GM12878 (cell line): ENCODE data around the gene BRI3BP. TPM values are rescaled to one million over a fixed set of nuclear protein-coding genes. Genes with fewer than 3 reads are reported as not detected.

Source experiments
- ATAC-seq: fragments of 200-7000 bp; cut with Tn5 transposase; 3 replicates; pipeline ENCODE4 v1.9.1; 2020; ENCODE audit warnings: mild to moderate bottlenecking, moderate library complexity
- BruUV-seq: library from RNA; stranded (reverse); fragments of 400-500 nt; replicated peaks from 2 replicates; lab custom pipeline; 2021; lab: Mats Ljungman, UMichigan
- CTCF ChIA-PET: fragments of 300-600 bp; sonication (Branson Sonifier 250); formaldehyde crosslinking; extraction: SDS; loops from one replicate; lab custom pipeline; 2021; ENCODE audit warnings: inconsistent platforms; lab: Yijun Ruan, JAX
- POLR2A ChIA-PET: fragments of 350-600 bp; formaldehyde crosslinking; extraction: SDS; loops from one replicate; lab custom pipeline; 2021; ENCODE audit warnings: inconsistent platforms; lab: Charles Lee
- RAD21 ChIA-PET: fragments of 300-600 bp; sonication (Branson Sonifier 250); formaldehyde crosslinking; loops from one replicate; lab custom pipeline; 2023; ENCODE audit warnings: antibody characterized with exemption; ENCODE audit not compliant: unreplicated experiment; lab: Charles Lee
- SMC1A ChIA-PET: fragments of 300-600 bp; sonication (Branson Sonifier 250); formaldehyde crosslinking; loops from one replicate; lab custom pipeline; 2023; ENCODE audit not compliant: unreplicated experiment, uncharacterized antibody; lab: Charles Lee
- DNase-seq: peaks from one replicate; pipeline ENCODE4 v3.0.0-alpha.2; 2011; ENCODE audit warnings: low read depth, low spot score
- FAIRE-seq: peaks from 3 replicates; lab custom pipeline; 2011; peaks lifted over from hg19 to GRCh38; lab: Jason Lieb, UNC
- H2AFZ ChIP-seq: 2 replicates; pipeline ENCODE4 v1.6.0; 2011; ENCODE audit warnings: low read depth, low read length, control low read depth; ENCODE audit not compliant: control insufficient read depth
- H3K27ac ChIP-seq: 2 replicates; pipeline ENCODE4 v1.5.1; 2011; ENCODE audit warnings: control low read depth; ENCODE audit not compliant: control insufficient read depth, insufficient read depth
- H3K27me3 ChIP-seq, 2 experiments: replicated peaks in 1 of 2; 2 replicates each; pipeline versions ENCODE4 v1.6.0 to v1.6.1; 2011; ENCODE audit warnings: low read length in 1 of 2; ENCODE audit not compliant: control insufficient read depth in 2 of 2, insufficient read depth in 2 of 2
- H3K36me3 ChIP-seq, 2 experiments: 2 replicates each; pipeline ENCODE4 v1.5.1; 2011; ENCODE audit warnings: low read length in 1 of 2; ENCODE audit not compliant: control insufficient read depth in 2 of 2, insufficient read depth in 2 of 2
- H3K4me1 ChIP-seq: 2 replicates; pipeline ENCODE4 v1.6.1; 2011; ENCODE audit warnings: mild to moderate bottlenecking, low read length, moderate library complexity, mixed read lengths; ENCODE audit not compliant: control insufficient read depth, insufficient read depth
- H3K4me2 ChIP-seq: 2 replicates; pipeline ENCODE4 v1.6.0; 2011; ENCODE audit warnings: control low read depth; ENCODE audit not compliant: control insufficient read depth, insufficient read depth
- H3K4me3 ChIP-seq: fragments of 200-600 bp; sonication (generic); 2 replicates; pipeline ENCODE4 v1.5.1; 2016
- H3K79me2 ChIP-seq: 2 replicates; pipeline ENCODE4 v1.6.0; 2011; ENCODE audit warnings: low read length; ENCODE audit not compliant: control insufficient read depth, insufficient read depth
- H3K9ac ChIP-seq: 2 replicates; pipeline ENCODE4 v1.8.0; 2011; ENCODE audit warnings: low read length, control low read depth, mixed read lengths; ENCODE audit not compliant: control insufficient read depth, insufficient read depth
- H3K9me3 ChIP-seq: replicated peaks from 3 replicates; pipeline ENCODE4 v1.5.1; 2011; ENCODE audit warnings: mild to moderate bottlenecking, low read length; ENCODE audit not compliant: control insufficient read depth, insufficient read depth
- H4K20me1 ChIP-seq: 2 replicates; pipeline ENCODE4 v1.6.0; 2011; ENCODE audit not compliant: control insufficient read depth, insufficient read depth
- CREB1 ChIP-seq: IDR thresholded peaks from 2 replicates; pipeline ENCODE4 v1.6.1; 2012; ENCODE audit warnings: low read depth, mild to moderate bottlenecking, inconsistent platforms
- DPF2 ChIP-seq: fragments of 450-650 bp; IDR thresholded peaks from 2 replicates; pipeline ENCODE4 v1.6.1; 2017; ENCODE audit warnings: mild to moderate bottlenecking
- GATAD2B ChIP-seq: fragments of 450-650 bp; conservative IDR thresholded peaks from 2 replicates; pipeline ENCODE4 v1.6.1; 2017; ENCODE audit warnings: low read depth, mild to moderate bottlenecking, moderate library complexity
- LARP7 ChIP-seq: fragments of 450-650 bp; IDR thresholded peaks from 2 replicates; pipeline ENCODE4 v1.6.1; 2017; ENCODE audit warnings: mild to moderate bottlenecking
- NFYB ChIP-seq: IDR thresholded peaks from 2 replicates; pipeline ENCODE4 v1.6.1; 2011; ENCODE audit warnings: low read depth, mild to moderate bottlenecking, low read length, improper control_type of control experiment, moderate library complexity; ENCODE audit not compliant: insufficient read depth
- NKRF ChIP-seq: fragments of 450-650 bp; conservative IDR thresholded peaks from 2 replicates; pipeline ENCODE4 v1.6.1; 2017; ENCODE audit warnings: mild to moderate bottlenecking, moderate library complexity
- NR2C2 ChIP-seq: IDR thresholded peaks from 2 replicates; pipeline ENCODE4 v1.6.1; 2011; ENCODE audit warnings: borderline replicate concordance, low read depth; ENCODE audit not compliant: control insufficient read depth, insufficient read length
- STAT3 ChIP-seq: IDR thresholded peaks from 2 replicates; pipeline ENCODE4 v1.6.1; 2011; ENCODE audit warnings: low read depth, low read length, improper control_type of control experiment
- TCF12 ChIP-seq: IDR thresholded peaks from 2 replicates; pipeline ENCODE4 v1.6.1; 2011; ENCODE audit warnings: low read depth, mild to moderate bottlenecking, low read length
- YY1 ChIP-seq: IDR thresholded peaks from 2 replicates; pipeline ENCODE4 v1.6.1; 2011; ENCODE audit warnings: low read depth, mild to moderate bottlenecking, low read length
- WGBS: methylation state at CpG from one replicate; pipeline ENCODE4 v1.1.6; 2016; ENCODE audit warnings: low lambda C conversion rate; ENCODE audit not compliant: insufficient replicate concordance, insufficient coverage; ENCODE audit errors: missing lambda C conversion rate; 5-methylcytosine and 5-hydroxymethylcytosine counted together
- in situ Hi-C: fragments of 300-500 bp; cut with MboI; formaldehyde crosslinking; loops from 9 replicates; pipeline ENCODE4 v1.14.3; 2018; ENCODE audit warnings: mixed read lengths
- intact Hi-C: fragments of 100-400 bp; cut with micrococcal nuclease; formaldehyde crosslinking; loops from one replicate; pipeline ENCODE4 v1.14.2; 2022; ENCODE audit not compliant: unreplicated experiment
- polyA plus RNA-seq, 11 experiments: library from polyadenylated mRNA; depleted of rRNA in 4 of 11; unstranded in 6 of 11; stranded (reverse) in 5 of 11; fragments of >200 nt; fragmentation: Nextera tagmentation in 4 of 11; fragmentation: Illumina TruSeq in 1 of 11; extraction: Ambion mirVana in 4 of 11; extraction: Trizol in 1 of 11; gene quantifications; 1 replicate in 1 of 11; 2 replicates in 10 of 11; pipeline versions ENCODE4 v1.2.1 to v1.2.3, GENCODE V29; 2011 to 2016; ENCODE audit warnings: inconsistent platforms in 2 of 11, missing spikeins in 2 of 11, low read depth in 1 of 11
- total RNA-seq, 4 experiments: library from RNA; depleted of rRNA in 3 of 4; stranded (reverse); fragments of >200 nt in 3 of 4; fragmentation: Illumina TruSeq in 1 of 4; extraction: Trizol in 1 of 4; gene quantifications; 2 replicates each; pipeline versions ENCODE4 v1.2.1 to v1.2.3, GENCODE V29; 2013 to 2021
- TF ChIP-seq, protein P1 (sequence below): IDR thresholded peaks from 2 replicates; pipeline ENCODE4 v1.6.1; 2012; ENCODE audit warnings: low read length, inconsistent platforms

The BRI3BP gene
- total and polyA plus RNA-seq, 10 of the 15 experiments (the other 5 are each of a cell fraction or from before 2014, with no cell fraction given): 11.5 to 37.0 (median 28.5) TPM

DNA sequence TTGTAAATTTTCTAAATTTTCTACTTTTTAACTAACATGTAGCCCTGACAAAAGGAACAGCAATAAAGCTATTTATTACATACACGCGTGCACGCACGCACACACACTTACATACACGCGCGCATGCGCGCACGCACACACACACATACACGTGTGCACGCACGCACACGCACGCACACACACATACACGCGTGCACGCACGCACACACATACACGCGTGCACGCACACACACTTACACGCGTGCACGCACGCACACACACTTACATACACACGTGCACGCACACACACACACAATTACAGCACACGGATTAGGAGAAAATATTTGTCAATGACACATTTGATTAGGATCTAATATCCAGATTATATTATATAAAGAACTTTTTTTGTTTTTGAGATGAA is 32.4 kb upstream of the BRI3BP start:
- ChIA-PET SMC1A (no interaction called here), POLR2A (no interaction called here), CTCF (no interaction called here), RAD21 (no interaction called here)
- Histone ChIP-seq H3K4me1 (no peaks in the 10 kb centered on the region), H3K9me3 (no peaks in the 10 kb centered on the region), H4K20me1 (no peaks in the 10 kb centered on the region), H3K27me3 (no peaks in the 10 kb centered on the region), H3K4me2 (no peak overlapping the region), H3K36me3 (peaks cover 24 to 33% of the 10 kb centered on the region in 2 experiments; a peak in 3 of 4 replicates), H3K9ac (no peak overlapping the region), H3K27ac (no peak overlapping the region), H2AFZ (no peak overlapping the region), H3K4me3 (no peak overlapping the region), H3K79me2 (no peaks in the 10 kb centered on the region)
- 84% methylated on average over 21 of the region's 29 CpGs for WGBS
- ATAC-seq: no peak
- FAIRE-seq: no peak
- intact Hi-C loops (no loop called here), in situ Hi-C loops (no loop called here)
- DNase-seq: no peak
- no peak for TF ChIP-seq LARP7
- TF ChIP-seq NFYB: no peak
- no peak for TF ChIP-seq YY1
- no peak for TF ChIP-seq TCF12
- BruUV-seq: no TSS peak

DNA sequence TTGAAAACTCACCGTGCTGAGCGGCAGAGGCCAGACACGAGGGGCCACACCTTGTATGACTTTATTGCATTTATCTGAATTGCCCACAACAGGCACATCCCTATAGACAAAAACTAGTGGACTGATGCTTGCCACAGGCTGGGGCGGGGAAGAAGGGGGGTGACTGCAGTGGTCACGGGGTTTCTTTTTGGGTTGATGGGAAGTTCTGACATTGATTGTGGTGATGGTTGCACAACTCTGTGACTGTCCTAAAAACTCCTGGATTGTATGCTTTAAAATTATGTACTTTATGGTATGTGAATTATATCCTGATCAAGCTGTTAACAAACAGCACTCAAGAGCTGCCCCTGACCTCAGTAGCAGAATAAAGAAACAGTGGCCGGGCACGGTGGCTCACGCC is 30.2 kb upstream of the BRI3BP start:
- Histone ChIP-seq H3K27me3 (no peaks in the 10 kb centered on the region), H3K9ac (no peak overlapping the region), H3K9me3 (no peaks in the 10 kb centered on the region), H2AFZ (no peak overlapping the region), H3K4me2 (no peak overlapping the region), H4K20me1 (no peaks in the 10 kb centered on the region), H3K79me2 (no peaks in the 10 kb centered on the region), H3K4me1 (no peaks in the 10 kb centered on the region), H3K27ac (no peak overlapping the region), H3K36me3 (peaks cover 21 to 33% of the 10 kb centered on the region in 2 experiments; a peak in 3 of 4 replicates), H3K4me3 (no peak overlapping the region)
- no peak for TF ChIP-seq DPF2
- TF ChIP-seq STAT3: no peak
- TF ChIP-seq CREB1: no peak
- TF ChIP-seq NKRF: no peak
- TF ChIP-seq GATAD2B: no peak
- TF ChIP-seq NR2C2: no peak
- TF ChIP-seq, protein P1, sequence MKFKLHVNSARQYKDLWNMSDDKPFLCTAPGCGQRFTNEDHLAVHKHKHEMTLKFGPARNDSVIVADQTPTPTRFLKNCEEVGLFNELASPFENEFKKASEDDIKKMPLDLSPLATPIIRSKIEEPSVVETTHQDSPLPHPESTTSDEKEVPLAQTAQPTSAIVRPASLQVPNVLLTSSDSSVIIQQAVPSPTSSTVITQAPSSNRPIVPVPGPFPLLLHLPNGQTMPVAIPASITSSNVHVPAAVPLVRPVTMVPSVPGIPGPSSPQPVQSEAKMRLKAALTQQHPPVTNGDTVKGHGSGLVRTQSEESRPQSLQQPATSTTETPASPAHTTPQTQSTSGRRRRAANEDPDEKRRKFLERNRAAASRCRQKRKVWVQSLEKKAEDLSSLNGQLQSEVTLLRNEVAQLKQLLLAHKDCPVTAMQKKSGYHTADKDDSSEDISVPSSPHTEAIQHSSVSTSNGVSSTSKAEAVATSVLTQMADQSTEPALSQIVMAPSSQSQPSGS: no peak
- SMC1A ChIA-PET: interaction anchor here (1.2 kb wide), 1 partner anchor 19 kb away, joined by 3 read pairs; no protein-coding TSS in a partner anchor
- 96% methylated on average over 8 of the region's 8 CpGs for WGBS
- in situ Hi-C loops: no loop called here
- TSS peak; percentile 55 for BruUV-seq
- POLR2A ChIA-PET: no interaction called here
- no peak for ATAC-seq
- RAD21 ChIA-PET: no interaction called here
- FAIRE-seq: no peak
- CTCF ChIA-PET: interaction anchor here (0.6 kb wide), 1 partner anchor 19 kb away, joined by 3 read pairs; no protein-coding TSS in a partner anchor
- intact Hi-C loops: no loop called here
- no peak for DNase-seq
